A549 (cell line): Measurements from ENCODE around the gene TIMM44. TPM values are rescaled to one million over a fixed set of nuclear protein-coding genes. Genes with fewer than 3 reads are reported as not detected.

Experiments
- ATAC-seq, 2 experiments: fragments of 200-7000 bp in 1 of 2; fragments of >200 bp in 1 of 2; cut with Nextera tagmentation in 1 of 2; cut with Tn5 transposase in 1 of 2; 3 replicates each; pipeline versions ENCODE4 v1.8.0 to v1.9.1; 2018 to 2020; ENCODE audit warnings: mild to moderate bottlenecking in 1 of 2, moderate library complexity in 1 of 2
- CTCF ChIA-PET: fragments of 300-600 bp; sonication (Branson Sonifier 250); formaldehyde crosslinking; extraction: SDS; loops from one replicate; lab custom pipeline; 2021; ENCODE audit warnings: antibody characterized with exemption, inconsistent platforms; lab: Yijun Ruan, JAX
- POLR2A ChIA-PET: fragments of 350-600 bp; formaldehyde crosslinking; extraction: SDS; loops from one replicate; lab custom pipeline; 2021; ENCODE audit warnings: antibody characterized with exemption, inconsistent platforms; lab: Yijun Ruan, JAX
- DNase-seq, 2 experiments: peaks; one replicate each; pipeline versions ENCODE4 v3.0.0 to v3.0.0-alpha.2; 2011 to 2016; ENCODE audit warnings: low read depth in 1 of 2, low spot score in 1 of 2
- FAIRE-seq: peaks from 2 replicates; lab custom pipeline; 2011; peaks lifted over from hg19 to GRCh38; lab: Jason Lieb, UNC
- H3K27ac ChIP-seq, 2 experiments: fragments of >200 bp; sonication (Bioruptor Twin); formaldehyde crosslinking; 3 replicates each; pipeline ENCODE4 v1.5.1; 2016 to 2017
- H3K4me1 ChIP-seq: fragments of >200 bp; sonication (Bioruptor Twin); formaldehyde crosslinking; 3 replicates; pipeline ENCODE4 v1.6.1; 2016
- H3K4me2 ChIP-seq: fragments of >200 bp; sonication (Bioruptor Twin); formaldehyde crosslinking; 3 replicates; pipeline ENCODE4 v1.6.1; 2016
- H3K4me3 ChIP-seq: fragments of >200 bp; sonication (Bioruptor Twin); formaldehyde crosslinking; 3 replicates; pipeline ENCODE4 v1.5.1; 2016
- H3K9me3 ChIP-seq: fragments of >200 bp; sonication (Bioruptor Twin); formaldehyde crosslinking; 3 replicates; pipeline ENCODE4 v1.6.1; 2016
- ATOH8 ChIP-seq: fragments of 250-450 bp; sonication (Bioruptor Pico); IDR thresholded peaks from 2 replicates; pipeline ENCODE4 v1.5.0; 2020; ENCODE audit warnings: low read depth, mild to moderate bottlenecking, moderate library complexity
- BHLHE40 ChIP-seq: IDR thresholded peaks from 2 replicates; pipeline ENCODE4 v1.6.1; 2012; ENCODE audit warnings: low read depth, low read length, inconsistent platforms
- CEBPB ChIP-seq, 2 experiments: fragments of >200 bp in 1 of 2; sonication (Bioruptor Twin) in 1 of 2; formaldehyde crosslinking in 1 of 2; IDR thresholded peaks; 2 replicates each; pipeline ENCODE4 v1.6.1; 2012 to 2016
- EHF ChIP-seq: fragments of 250-450 bp; sonication (Bioruptor Pico); IDR thresholded peaks from 2 replicates; pipeline ENCODE4 v1.5.0; 2020; ENCODE audit warnings: mild to moderate bottlenecking
- ELK1 ChIP-seq: fragments of 150-350 bp; IDR thresholded peaks from 2 replicates; pipeline ENCODE4 v1.6.1; 2014; ENCODE audit warnings: low read depth, mild to moderate bottlenecking, low read length
- EP300 ChIP-seq, 2 experiments: fragments of >200 bp; sonication (Bioruptor Twin); formaldehyde crosslinking; IDR thresholded peaks; 2 replicates in 1 of 2; 3 replicates in 1 of 2; pipeline ENCODE4 v1.6.1; 2016 to 2017
- ESRRA ChIP-seq: fragments of 150-350 bp; IDR thresholded peaks from 2 replicates; pipeline ENCODE4 v1.6.1; 2014; ENCODE audit warnings: mild to moderate bottlenecking, low read length, borderline replicate concordance
- FOSB ChIP-seq: fragments of 250-450 bp; sonication (Bioruptor Pico); IDR thresholded peaks from 2 replicates; pipeline ENCODE4 v1.5.0; 2020; ENCODE audit warnings: mild to moderate bottlenecking, moderate library complexity
- FOSL2 ChIP-seq, 2 experiments: fragments of 450-650 bp in 1 of 2; fragments of >200 bp in 1 of 2; sonication (Bioruptor Twin) in 1 of 2; formaldehyde crosslinking; IDR thresholded peaks; 2 replicates each; pipeline versions ENCODE4 v1.5.0 to v1.6.1; 2016 to 2020; ENCODE audit warnings: mild to moderate bottlenecking in 1 of 2, moderate library complexity in 1 of 2
- GATA3 ChIP-seq: IDR thresholded peaks from 2 replicates; pipeline ENCODE4 v1.6.1; 2012; ENCODE audit warnings: borderline replicate concordance
- HDAC2 ChIP-seq: fragments of 200-600 bp; sonication (generic); IDR thresholded peaks from 2 replicates; pipeline ENCODE4 v1.6.1; 2016
- HOXA7 ChIP-seq: fragments of 250-450 bp; sonication (Bioruptor Pico); IDR thresholded peaks from 2 replicates; pipeline ENCODE4 v1.5.0; 2020; ENCODE audit warnings: mild to moderate bottlenecking, moderate library complexity
- MAX ChIP-seq: IDR thresholded peaks from 2 replicates; pipeline ENCODE4 v1.6.1; 2012
- MAZ ChIP-seq: fragments of 150-350 bp; IDR thresholded peaks from 2 replicates; pipeline ENCODE4 v1.6.1; 2014; ENCODE audit warnings: antibody characterized with exemption, low read depth, low read length, borderline replicate concordance
- MYC ChIP-seq: IDR thresholded peaks from 2 replicates; pipeline ENCODE4 v1.6.1; 2012; ENCODE audit warnings: mild to moderate bottlenecking, inconsistent platforms, low read length, improper control_type of control experiment, borderline replicate concordance
- NR3C1 ChIP-seq: fragments of >200 bp; sonication (Bioruptor Twin); formaldehyde crosslinking; IDR thresholded peaks from 3 replicates; pipeline ENCODE4 v1.6.1; 2017
- POLR2AphosphoS2 ChIP-seq: conservative IDR thresholded peaks from 2 replicates; pipeline ENCODE4 v1.6.1; 2012; ENCODE audit warnings: low read length, improper control_type of control experiment, inconsistent platforms
- RAD21 ChIP-seq, 2 experiments: fragments of >200 bp in 1 of 2; sonication (Bioruptor Twin) in 1 of 2; formaldehyde crosslinking in 1 of 2; IDR thresholded peaks in 1 of 2; conservative IDR thresholded peaks in 1 of 2; 2 replicates in 1 of 2; 3 replicates in 1 of 2; pipeline ENCODE4 v1.6.1; 2012 to 2018; ENCODE audit warnings: inconsistent platforms in 1 of 2
- SMC3 ChIP-seq: fragments of >200 bp; sonication (Bioruptor Twin); formaldehyde crosslinking; IDR thresholded peaks from 3 replicates; pipeline ENCODE4 v1.6.1; 2018; ENCODE audit warnings: inconsistent platforms
- SREBF2 ChIP-seq: fragments of 450-650 bp; IDR thresholded peaks from 2 replicates; pipeline ENCODE4 v1.6.1; 2014; ENCODE audit warnings: mild to moderate bottlenecking, moderate library complexity
- USF2 ChIP-seq: fragments of 450-650 bp; IDR thresholded peaks from 2 replicates; pipeline ENCODE4 v1.6.1; 2014; ENCODE audit warnings: antibody characterized with exemption
- ZFP36 ChIP-seq: fragments of 450-650 bp; IDR thresholded peaks from 2 replicates; pipeline ENCODE4 v1.6.1; 2014; ENCODE audit warnings: borderline replicate concordance; ENCODE audit not compliant: partially characterized antibody
- ZSCAN20 ChIP-seq: fragments of 250-450 bp; sonication (Bioruptor Pico); IDR thresholded peaks from 2 replicates; pipeline ENCODE4 v1.8.0; 2022; ENCODE audit warnings: mild to moderate bottlenecking, moderate library complexity
- WGBS: methylation state at CpG from one replicate; pipeline ENCODE4 v1.1.6; 2017; ENCODE audit errors: missing lambda C conversion rate; 5-methylcytosine and 5-hydroxymethylcytosine counted together
- polyA plus RNA-seq, 4 experiments: library from polyadenylated mRNA; depleted of rRNA in 3 of 4; stranded (reverse); fragments of >200 nt; fragmentation: RNase III in 1 of 4; extraction: RNeasy Plus Mini Kit Qiagen cat#74134 plus additional on column Dnase treatment in 1 of 4; gene quantifications; 2 replicates in 3 of 4; 3 replicates in 1 of 4; pipeline ENCODE4 v1.2.3, GENCODE V29; 2011 to 2017

Gene TIMM44
- polyA plus RNA-seq, 2 of the 4 experiments (the other 2 are of a cell fraction) = 29.7 to 53.2 TPM

- Histone ChIP-seq H3K9me3 (no peaks in the 10 kb centered on the region), H3K27ac (no peak overlapping the region), H3K4me1 (peaks cover 8% of the 10 kb centered on the region), H3K4me3 (no peak overlapping the region), H3K4me2 (no peak overlapping the region)
- TF ChIP-seq CEBPB (IDR thresholded peaks at IDR 0.05) = no peak
- TF ChIP-seq FOSL2 (IDR thresholded peaks at IDR 0.05) = no peak
- TF ChIP-seq FOSL2 (CRISPR knock-in tag; IDR thresholded peaks at IDR 0.05) = no peak
- TF ChIP-seq FOSB (CRISPR knock-in tag) = no peak
- no peak for TF ChIP-seq NR3C1
- TF ChIP-seq POLR2AphosphoS2 = no peak
- no peak for TF ChIP-seq MAZ
- TF ChIP-seq ELK1 = no peak
- TF ChIP-seq MAX = no peak
- TF ChIP-seq ZSCAN20 (CRISPR knock-in tag) = no peak
- TF ChIP-seq USF2 = no peak
- no peak for TF ChIP-seq HOXA7 (CRISPR knock-in tag)
- no peak for DNase-seq
- no peak; a peak in 1 of 6 replicates for ATAC-seq
- FAIRE-seq = no peak
- 82% methylated on average over 14 of the region's 14 CpGs for WGBS
- CTCF ChIA-PET = interaction anchor here (0.8 to 2.2 kb wide), 4 partner anchors 8 to 39 kb away, joined by 3 to 14 read pairs (median 3); no protein-coding TSS in a partner anchor
- POLR2A ChIA-PET = interaction anchor here (0.8 kb wide), 1 partner anchor 12 kb away, joined by 3 read pairs; the partner anchor contains the start of gene SNAPC2
Measured at GRCh38 chr19:7908078-7908699, 35.3 kb downstream of the TIMM44 start.

- no peak for DNase-seq
- TF ChIP-seq ZSCAN20 (CRISPR knock-in tag) (no peak), RAD21 (conservative IDR thresholded peaks at IDR 0.05 in 1 of 2, IDR thresholded peaks at IDR 0.05 in 1 of 2) (no peak), NR3C1 (no peak), BHLHE40 (no peak), SREBF2 (no peak), ATOH8 (CRISPR knock-in tag) (no peak), SMC3 (no peak), HDAC2 (no peak), ZFP36 (no peak), EHF (CRISPR knock-in tag) (no peak), ESRRA (no peak), MYC (no peak), EP300 (IDR thresholded peaks at IDR 0.05) (no peak), GATA3 (no peak)
- TF ChIP-seq, all 56 proteins: peak for 0
- H3K4me2 ChIP-seq = no peak overlapping the region
- ChIA-PET POLR2A (no interaction called here), CTCF (interaction anchor here (1.7 to 2.2 kb wide), 2 partner anchors 9 to 10 kb away, joined by 7 to 14 read pairs; no protein-coding TSS in a partner anchor)
- FAIRE-seq (no peak), ATAC-seq (no peak)
- H3K4me3 ChIP-seq = no peak overlapping the region
- H3K9me3 ChIP-seq = no peaks in the 10 kb centered on the region
- H3K27ac ChIP-seq = no peak overlapping the region
- WGBS = 93% methylated on average over 8 of the region's 11 CpGs
- H3K4me1 ChIP-seq = peaks cover 8% of the 10 kb centered on the region
Measured at GRCh38 chr19:7907544-7907943, 35.9 kb downstream of the TIMM44 start.
